GM19395 (cell line): Measurements from ENCODE around the gene GAPVD1.
"Not testable (repeated sequence)": the region's sequence is repeated elsewhere in the genome, so short reads cannot be mapped to it uniquely, and the experiment has no call there.

Experiments
- ATAC-seq: cut with Tn5 transposase; IDR thresholded peaks from one replicate; pipeline ENCODE4 v1.9.1; 2021; ENCODE audit warnings: mild to moderate bottlenecking, moderate library complexity; ENCODE audit not compliant: unreplicated experiment

Gene GAPVD1

DNA sequence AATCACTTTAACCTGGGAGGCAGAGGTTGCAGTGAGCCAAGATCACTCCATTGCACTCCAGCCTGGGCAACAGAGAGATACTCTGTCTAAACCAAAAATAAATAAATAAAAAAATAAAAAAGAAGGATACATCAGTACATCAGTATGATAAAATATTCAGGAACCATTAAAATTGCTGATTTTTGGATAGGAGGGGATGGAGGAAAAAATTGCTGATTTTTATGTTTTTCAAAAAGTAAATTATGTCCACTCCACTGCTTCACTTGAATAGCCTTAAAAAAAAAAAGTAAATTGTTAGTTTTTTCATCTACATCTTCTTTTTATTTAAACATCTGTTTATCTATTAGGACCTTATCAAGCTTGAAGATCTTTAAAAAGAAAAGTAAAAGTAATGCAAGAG is 7.4 kb upstream of the GAPVD1 start:
- no peak for ATAC-seq

DNA sequence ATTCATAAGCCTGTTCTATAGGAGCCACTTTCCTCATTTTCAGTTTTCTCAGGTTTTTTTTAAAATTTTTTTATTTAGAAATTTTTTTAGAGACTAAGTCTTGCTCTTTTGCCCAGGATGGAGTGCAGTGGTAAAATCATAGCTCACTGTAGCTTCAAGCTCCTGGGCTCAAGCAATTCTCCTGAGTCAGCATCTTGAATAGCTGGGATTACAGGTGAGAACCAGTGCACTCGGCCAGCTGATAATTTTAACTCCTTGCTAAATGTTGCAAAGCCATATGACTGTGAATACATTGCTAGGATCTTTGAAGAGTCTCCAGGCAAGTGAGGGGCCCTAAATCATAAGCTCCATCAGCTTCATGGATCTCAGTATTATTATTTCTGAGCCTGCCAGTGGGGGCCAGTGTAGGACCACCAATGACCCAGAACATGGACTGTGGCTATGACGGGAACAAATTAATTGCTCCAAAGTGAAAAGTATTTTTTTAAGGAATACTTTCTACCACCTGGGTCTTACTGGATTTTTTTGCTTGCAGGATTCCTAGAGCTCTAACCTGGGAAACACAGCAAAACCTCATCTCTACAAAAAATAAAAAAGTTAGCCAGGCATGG is 5.7 kb upstream of the GAPVD1 start:
- no peak for ATAC-seq

DNA sequence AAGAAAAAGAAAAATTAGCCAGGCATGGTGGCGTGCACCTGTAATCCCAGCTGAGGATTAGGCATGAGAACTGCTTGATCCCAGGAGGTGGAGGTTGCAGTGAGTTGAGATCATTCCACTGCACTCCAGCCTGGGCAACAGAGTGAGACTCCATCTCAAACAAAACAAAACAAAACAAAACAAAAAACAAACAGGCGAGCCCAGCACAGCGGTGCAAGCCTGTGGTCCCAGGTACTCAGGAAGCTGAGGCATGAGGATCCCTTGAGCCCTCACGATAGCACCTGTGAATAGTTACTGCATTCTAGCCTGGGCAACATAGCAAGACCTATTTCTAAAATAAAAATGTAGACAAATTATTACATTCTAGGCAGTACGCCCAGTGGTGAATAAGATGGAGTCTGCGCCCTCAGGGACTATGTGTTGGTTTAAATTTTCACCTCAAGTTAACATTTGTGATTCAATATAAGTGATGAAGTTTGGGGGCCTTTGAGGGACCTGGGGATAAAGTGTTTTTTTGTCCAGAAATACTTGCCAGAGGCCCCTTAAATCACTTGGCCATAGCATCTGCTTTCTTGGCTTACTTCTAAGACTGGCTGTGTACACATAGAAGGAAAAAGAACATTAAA is 3.4 kb upstream of the GAPVD1 start:
- no peak for ATAC-seq

DNA sequence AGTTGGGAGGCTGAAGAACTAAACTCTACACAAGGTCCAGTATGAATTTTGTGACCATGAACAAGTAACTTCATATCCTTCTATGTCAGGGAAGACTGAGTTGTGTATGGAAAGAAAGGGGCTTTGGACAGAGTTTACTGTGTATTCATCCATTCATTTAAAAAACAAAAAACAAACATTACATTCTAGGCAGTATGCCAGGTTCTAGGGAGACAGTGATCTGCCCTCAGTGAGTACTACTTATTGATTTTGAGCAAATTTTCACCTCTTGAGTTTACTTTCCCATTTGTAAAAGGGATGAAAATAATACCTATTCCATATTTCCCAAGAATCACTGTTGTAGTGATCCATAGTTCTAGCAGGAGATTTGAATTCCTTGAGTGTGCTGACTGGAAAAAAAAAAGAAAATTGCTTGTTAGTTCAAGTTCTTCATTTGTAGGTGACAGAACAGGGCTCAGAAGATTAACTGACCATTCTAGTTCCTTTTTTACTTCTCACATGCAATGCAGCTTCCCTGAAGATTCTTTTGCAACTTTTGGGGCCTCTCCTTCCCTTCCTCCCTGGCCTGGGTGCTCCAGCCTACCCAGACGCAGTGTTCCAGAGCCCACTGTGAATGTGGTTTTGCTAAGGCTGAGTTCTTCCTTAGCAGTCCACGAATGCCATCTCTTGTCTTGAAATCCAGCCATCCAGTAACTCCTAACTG is 2.6 kb upstream of the GAPVD1 start:
- ATAC-seq, result no peak

DNA sequence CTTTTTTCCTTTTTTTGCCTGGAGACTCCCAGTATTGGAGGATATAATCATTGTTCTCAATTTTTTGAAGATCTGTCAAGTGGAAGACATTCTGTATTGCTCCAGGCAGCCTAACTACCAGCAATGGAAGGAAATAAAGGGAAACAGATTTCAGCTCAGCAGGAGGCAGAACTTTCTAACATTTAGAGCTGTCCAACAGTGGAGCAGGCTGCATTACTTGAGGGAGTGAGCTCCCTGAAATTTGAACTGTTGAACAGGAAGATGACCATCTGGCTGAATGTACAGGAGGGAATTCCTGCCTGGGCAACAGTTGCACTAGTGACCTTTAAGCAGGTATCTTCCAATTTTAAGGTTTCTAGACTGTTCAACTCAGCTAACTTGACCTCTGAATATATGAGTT is 1.1 kb upstream of the GAPVD1 start:
- ATAC-seq, result no peak

DNA sequence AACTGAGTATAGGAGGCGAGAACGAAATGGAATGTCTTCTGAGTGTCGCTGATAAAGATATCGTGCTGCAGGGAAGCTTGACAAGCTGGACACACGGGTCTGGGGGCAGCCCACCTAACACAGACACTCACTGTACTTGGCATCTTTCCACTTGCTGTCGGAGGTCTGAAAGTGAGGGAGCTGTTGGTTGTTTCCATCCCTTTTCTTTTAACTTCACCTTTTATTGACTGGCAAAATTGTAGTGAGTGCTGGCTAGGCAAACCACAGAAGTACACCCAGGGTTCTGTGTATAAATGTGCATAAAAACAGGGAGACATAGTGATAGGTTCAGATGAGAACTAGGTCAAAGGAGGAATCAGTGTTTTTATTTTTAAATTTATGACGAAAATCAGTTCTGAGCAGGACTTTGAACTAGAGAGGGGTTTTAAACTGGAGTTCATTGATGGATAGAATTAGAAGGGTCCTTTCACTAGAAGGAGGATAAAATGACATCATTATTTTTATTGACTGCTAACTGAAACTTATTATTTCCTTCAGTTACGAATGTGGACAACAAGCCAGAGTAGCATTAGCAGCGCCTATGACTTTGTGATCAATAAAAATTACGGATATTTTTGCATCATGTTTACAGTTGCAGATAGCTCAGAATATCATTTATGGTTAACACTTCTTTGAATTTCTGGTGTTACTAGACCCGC is 817 bp downstream of the GAPVD1 start:
- ATAC-seq, result peak; percentile 3

DNA sequence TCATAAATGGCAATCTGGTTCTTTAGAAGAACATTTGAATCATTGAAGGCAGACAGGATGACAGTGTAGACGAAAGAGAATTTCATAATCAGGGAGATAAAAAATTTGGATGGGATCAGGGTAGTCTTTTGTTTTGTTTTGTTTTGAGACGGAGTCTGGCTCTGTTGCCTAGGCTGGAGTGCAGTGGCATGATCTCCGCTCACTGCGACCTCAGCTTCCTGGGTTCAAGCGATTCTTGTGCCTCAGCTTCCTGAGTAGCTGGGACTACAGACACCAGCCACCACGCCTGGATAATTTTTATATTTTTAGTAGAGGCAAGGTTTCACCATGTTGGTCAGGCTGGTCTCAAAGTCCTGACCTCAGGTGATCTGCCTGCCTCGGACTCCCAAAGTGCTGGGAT is 2.4 kb downstream of the GAPVD1 start:
- ATAC-seq, result not testable (repeated sequence)

DNA sequence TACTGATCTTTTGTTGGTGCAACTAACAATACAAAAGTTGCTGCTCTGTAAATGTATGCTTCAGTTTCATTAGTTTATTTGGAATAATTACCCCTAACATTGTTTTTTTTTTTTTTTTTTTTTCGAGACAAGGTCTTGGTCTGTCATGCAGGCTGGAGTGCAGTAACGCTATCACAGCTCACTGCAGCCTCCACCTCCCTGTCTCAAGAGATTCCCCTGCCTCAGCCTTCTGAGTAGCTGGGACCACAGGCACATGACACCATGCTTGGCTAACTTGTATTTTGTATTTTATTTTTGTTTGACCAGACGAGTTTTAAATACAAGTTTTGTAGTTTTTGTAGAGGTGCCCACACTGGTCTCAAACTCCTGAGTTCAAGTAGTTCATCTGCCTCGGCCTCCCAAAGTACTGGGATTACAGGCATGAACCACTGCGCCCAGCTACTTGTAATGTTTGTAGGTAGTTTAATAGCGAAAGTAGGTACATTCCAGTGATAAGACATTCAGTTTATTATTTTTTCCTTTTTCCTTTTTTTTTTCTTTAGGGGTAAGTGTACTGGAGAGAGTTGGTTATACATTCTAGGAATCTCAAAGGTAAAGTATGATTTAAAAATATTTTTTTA is 6.9 kb downstream of the GAPVD1 start:
- no peak for ATAC-seq

DNA sequence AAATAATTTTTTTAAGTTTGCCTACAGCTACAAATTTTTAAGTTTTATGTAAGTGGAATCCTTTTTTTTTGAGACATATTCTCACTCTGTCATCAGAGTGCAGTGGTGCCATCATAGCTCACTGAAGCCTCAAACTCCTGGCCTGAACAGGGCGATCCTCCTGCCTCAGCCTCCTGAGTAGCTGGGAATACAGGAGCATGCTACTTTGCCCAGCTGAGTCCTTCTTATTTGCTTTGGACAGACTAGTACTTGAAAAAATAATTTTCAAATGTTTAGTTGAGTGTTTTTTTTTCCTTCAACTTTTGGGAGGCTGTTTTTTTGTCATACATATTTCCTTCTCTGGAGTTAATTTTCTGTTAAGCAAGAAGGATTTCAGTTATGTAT is 7.4 kb downstream of the GAPVD1 start:
- ATAC-seq, result no peak

DNA sequence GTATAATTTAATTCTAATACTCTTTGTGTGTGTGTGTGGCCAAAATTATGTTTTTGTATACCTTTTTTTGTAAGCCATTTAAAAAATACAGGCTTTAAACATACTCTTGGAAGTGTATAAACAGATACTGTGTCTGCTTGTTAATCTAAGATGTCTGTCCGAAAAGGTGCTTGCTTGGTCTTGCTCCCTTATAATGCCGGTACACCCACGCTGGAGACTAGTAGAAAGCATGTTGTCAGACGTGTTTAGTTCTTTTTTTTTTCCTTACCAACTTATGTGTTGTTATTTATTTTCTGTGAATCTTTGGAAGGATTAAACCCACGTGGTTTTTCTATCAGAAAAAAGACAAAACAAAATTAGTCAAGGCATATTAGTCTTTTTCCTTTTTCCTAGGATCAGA is 9.5 kb downstream of the GAPVD1 start:
- no peak for ATAC-seq

DNA sequence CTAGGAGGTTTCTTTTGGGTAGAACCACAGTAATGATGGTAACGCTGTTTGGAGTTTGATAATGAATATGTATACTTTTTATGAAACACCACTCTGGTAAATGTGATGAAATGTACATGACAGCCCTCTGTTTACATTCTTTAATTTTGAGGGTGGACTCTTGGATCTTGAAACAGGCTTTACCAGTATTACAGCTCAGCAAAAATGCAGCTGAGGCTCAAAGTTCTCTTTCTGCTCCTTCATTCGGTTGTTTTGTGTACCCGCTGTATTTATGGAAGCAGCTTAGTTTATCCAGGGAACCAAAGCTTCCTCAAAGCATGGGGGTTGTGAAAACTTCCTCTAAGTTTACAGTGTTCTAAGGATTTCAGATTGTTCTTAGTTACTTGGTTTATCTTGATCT is 11.1 kb downstream of the GAPVD1 start:
- ATAC-seq, result no peak

DNA sequence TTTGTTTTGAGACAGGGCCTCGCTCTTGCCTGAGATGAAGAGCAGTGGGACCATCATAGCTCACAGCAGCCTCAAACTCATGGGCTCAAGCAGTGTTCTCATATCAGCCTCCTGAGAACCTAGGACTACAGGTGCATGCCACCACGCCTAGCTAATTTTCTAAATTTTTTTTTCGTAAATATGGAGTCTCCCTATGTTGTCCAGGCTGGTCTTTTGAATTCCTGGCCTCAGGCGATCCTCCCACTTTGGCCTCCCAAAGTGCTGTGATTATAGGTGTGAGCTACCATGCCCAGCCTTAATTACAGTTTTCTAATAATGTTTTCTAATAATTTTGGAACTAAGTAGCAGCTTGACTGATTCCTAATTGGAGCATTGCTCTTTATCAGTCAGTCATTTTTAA is 15.1 kb downstream of the GAPVD1 start:
- ATAC-seq, result no peak

DNA sequence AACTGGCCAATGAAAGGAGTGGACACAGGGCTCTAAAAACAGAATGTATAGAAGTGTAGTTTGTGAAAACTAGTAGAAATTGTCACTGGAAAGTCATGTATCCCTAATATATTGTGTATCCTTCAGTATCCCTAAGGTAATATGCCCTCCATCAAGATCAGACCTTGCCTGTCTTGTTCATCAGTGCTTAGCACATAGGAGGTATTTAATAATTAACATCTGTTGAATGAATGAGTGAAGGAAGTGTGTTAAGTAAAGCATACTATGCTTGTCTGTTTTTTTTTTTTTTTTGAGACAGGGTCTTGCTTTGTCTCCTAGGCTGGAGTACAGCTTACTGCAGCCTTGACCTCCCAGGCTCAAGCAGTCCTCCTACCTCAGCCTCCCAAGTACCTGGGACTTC is 15.8 kb downstream of the GAPVD1 start:
- no peak for ATAC-seq

DNA sequence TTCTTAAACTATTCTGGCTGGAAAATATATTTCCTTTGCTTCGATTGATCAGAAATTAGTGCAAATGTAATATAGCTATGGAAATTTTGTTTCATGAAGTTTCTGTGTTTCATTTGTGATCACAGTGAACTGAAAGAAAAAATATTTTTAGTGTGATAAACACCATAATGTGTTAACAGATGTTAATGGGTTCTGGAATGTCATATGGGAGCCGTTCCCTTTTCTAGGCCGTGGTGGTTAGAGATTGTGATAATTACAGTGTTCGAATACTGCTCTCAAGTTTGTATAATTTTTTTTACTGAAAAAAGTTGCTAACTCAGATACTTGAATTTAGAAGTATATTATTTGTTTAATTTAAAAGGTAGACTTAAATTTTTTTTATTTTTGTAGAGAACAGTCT is 19.3 kb downstream of the GAPVD1 start:
- ATAC-seq, result no peak

DNA sequence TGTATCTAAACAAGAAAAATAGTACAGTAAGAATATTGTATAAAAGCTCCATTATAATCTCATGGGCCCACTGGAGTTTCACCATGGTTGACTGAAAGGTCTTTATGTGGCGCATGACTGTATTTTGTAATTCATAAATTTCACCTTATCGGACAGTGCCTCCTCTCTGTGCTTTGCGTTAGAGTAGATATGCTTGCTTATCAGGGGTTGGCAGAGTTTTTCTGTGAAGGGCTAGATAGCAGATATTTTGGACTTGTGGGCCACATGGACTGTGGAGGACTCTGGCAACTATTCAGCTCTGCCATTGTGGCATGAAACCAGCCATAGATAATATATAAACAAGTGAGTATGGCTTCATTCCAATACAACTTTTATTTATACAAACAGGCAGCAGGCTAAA is 23.2 kb downstream of the GAPVD1 start:
- no peak for ATAC-seq

DNA sequence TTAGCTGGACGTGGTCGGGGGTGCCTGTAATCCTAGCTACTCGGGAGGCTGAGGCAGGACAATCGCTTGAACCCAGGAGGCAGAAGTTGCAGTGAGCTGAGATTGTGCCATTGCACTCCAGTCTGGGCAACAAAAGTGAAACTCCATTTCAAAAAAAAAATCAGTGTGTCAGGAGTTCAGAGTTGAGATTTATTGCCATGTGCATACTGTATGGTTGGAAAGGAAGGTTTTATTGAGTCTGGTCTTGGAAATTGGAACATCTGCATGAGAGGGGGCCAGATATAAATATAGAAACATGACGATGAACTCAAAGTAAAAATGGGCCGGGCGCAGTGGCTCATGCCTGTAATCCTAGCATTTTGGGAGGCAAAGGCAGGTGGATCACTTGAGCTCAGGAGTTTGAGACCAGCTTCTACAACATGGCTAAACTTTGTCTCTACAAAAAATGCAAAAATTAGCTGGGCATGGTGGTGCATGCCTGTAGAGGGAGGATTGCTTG is 25.4 kb downstream of the GAPVD1 start:
- not testable (repeated sequence) for ATAC-seq

DNA sequence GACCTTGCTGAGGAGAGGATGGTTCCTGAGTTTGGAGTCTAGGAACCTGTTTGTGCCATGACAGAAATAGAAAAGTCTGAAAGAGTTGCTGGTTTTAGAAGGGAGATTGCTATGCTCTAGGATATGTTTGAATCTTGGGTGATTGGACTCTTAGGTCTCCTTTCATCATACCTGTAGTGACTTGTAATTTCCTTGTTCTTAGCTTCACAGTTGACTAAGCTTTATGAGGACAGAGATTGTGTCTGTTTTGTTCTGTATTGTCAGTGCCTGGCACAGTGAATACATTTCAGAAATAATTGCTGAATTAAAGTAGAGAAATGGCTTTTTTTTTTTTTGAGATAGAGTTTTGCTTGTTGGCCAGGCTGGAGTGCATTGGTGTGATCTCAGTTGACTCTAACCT is 31.5 kb downstream of the GAPVD1 start:
- ATAC-seq, result no peak

DNA sequence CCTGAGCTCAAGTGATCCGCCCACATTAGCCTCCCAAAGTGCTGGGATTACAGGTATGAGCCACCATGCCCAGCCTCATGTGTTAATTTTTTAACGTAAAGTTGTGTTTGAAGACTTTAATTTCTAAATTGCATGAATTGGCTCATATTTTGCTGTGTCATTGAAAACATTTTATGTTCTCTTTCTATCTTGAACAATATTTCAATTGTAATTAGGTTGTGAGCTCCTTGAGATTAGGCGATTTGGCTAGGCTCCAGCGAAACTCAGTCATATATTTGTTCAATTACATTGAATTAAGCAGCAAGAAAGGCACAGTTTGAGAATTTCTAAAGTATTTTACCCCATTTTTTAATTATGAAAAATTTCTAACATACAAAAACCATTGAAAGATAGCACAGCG is 34.0 kb downstream of the GAPVD1 start:
- no peak for ATAC-seq

DNA sequence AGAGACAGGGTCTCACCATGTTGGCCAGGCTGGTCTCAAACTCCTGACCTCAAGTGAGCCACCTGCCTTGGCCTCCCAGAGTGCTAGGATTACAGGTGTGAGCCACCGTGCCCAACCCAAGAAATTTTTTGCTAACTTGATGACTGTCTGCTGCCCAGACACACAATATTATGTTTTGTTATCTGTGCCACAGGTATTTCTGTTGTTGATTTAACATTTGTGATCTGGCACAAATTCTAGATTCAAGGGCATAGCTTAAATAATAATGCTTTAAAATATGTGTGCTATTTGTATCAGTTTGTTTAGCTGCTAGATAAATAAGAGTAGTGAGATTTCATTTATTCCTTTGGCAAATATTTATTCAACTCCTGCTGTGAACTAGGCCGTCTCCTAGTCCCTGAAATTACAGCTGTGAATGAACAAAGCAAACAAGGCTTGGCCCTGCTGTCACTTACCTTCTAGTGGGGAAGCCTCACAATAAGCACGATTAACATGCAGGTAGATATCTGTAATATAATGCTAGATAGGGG is 35.3 kb downstream of the GAPVD1 start:
- ATAC-seq, result no peak

DNA sequence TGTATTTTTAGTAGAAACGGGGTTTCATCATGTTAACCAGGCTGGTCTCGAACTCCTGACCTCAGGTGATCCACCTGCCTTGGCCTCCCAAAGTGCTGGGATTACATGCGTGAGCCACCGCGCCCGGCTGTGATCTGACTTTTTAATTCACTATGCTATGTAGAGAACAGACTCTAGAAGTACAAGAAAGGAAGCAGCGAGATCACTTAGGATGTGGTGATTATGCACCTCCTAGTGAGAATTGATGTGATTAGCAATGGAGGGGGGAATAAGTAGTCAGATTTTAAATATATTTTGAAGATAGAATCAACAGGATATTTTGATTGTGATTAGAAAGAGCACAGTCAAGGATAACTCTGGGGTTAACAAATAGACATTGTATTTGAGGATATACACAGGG is 36.3 kb downstream of the GAPVD1 start:
- ATAC-seq, result no peak

DNA sequence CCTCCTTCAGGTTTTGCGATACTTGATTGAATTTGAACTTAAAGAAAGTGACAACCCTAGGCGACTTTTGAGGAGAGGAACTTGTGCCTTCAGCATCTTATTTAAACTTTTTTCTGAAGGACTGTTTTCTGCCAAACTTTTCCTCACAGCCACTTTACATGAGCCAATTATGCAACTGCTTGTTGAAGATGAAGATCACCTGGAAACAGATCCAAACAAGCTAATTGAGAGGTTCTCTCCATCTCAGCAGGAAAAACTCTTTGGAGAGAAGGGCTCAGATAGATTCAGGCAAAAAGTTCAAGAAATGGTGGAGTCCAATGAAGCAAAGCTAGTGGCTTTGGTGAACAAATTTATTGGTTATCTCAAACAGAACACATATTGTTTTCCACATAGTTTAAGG is 40.6 kb downstream of the GAPVD1 start:
- ATAC-seq, result no peak
